Measurements from ENCODE around the gene BRD7. TPM values are rescaled to one million over a fixed set of nuclear protein-coding genes. Genes with fewer than 3 reads are reported as not detected.

Gene BRD7
- total and polyA plus RNA-seq, 4 donors, result 13.3 to 34.3 (median 14.1) TPM

DNA sequence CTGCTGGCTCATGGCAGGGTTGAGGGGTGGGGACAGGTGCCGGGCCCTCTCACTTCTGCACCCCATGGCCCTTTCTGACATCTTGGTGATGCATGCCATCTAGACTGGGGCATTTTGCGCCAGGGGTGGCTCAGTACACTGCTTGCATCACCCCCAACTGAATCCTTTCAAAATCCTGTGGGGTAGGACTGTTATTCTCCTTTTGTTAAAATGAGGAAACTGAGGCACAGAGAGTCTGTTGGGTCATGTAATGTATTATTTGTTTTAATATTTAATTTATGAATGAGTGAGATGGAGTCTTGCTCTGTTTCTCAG lies 92.5 kb downstream of the BRD7 start:
- WGBS, result 99% methylated on average over 2 of the region's 2 CpGs
- H3K4me1 ChIP-seq (ENCODE audit: control insufficient read depth in 4 of 4, insufficient read depth in 4 of 4, low read length in 3 of 4), result peaks cover 0 to 3% (median 0%) of the 10 kb centered on the region in 4 donors
- TF ChIP-seq RAD21 (IDR thresholded peaks at IDR 0.05) (no peak), TAF1 (conservative IDR thresholded peaks at IDR 0.05) (no peak), YY1 (IDR thresholded peaks at IDR 0.05) (no peak), HNF4A (conservative IDR thresholded peaks at IDR 0.05) (no peak), EGR1 (IDR thresholded peaks at IDR 0.05; ENCODE audit: low read depth in 2 of 2) (no peak), RXRA (IDR thresholded peaks at IDR 0.05) (no peak), FOXA1 (IDR thresholded peaks at IDR 0.05) (no peak), GABPA (IDR thresholded peaks at IDR 0.05 in 1 of 2, conservative IDR thresholded peaks at IDR 0.05 in 1 of 2) (no peak), SP1 (IDR thresholded peaks at IDR 0.05) (no peak), JUND (IDR thresholded peaks at IDR 0.05) (no peak), FOXA2 (IDR thresholded peaks at IDR 0.05) (no peak), NR2F2 (IDR thresholded peaks at IDR 0.05) (no peak), HNF4G (IDR thresholded peaks at IDR 0.05) (no peak)
- TF ChIP-seq, protein P1, sequence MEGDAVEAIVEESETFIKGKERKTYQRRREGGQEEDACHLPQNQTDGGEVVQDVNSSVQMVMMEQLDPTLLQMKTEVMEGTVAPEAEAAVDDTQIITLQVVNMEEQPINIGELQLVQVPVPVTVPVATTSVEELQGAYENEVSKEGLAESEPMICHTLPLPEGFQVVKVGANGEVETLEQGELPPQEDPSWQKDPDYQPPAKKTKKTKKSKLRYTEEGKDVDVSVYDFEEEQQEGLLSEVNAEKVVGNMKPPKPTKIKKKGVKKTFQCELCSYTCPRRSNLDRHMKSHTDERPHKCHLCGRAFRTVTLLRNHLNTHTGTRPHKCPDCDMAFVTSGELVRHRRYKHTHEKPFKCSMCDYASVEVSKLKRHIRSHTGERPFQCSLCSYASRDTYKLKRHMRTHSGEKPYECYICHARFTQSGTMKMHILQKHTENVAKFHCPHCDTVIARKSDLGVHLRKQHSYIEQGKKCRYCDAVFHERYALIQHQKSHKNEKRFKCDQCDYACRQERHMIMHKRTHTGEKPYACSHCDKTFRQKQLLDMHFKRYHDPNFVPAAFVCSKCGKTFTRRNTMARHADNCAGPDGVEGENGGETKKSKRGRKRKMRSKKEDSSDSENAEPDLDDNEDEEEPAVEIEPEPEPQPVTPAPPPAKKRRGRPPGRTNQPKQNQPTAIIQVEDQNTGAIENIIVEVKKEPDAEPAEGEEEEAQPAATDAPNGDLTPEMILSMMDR (IDR thresholded peaks at IDR 0.05; ENCODE audit: low read depth, low read length, missing input control), result no peak
- TF ChIP-seq, protein P2, sequence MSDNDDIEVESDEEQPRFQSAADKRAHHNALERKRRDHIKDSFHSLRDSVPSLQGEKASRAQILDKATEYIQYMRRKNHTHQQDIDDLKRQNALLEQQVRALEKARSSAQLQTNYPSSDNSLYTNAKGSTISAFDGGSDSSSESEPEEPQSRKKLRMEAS (IDR thresholded peaks at IDR 0.05), result no peak
- TF ChIP-seq, protein P3, sequence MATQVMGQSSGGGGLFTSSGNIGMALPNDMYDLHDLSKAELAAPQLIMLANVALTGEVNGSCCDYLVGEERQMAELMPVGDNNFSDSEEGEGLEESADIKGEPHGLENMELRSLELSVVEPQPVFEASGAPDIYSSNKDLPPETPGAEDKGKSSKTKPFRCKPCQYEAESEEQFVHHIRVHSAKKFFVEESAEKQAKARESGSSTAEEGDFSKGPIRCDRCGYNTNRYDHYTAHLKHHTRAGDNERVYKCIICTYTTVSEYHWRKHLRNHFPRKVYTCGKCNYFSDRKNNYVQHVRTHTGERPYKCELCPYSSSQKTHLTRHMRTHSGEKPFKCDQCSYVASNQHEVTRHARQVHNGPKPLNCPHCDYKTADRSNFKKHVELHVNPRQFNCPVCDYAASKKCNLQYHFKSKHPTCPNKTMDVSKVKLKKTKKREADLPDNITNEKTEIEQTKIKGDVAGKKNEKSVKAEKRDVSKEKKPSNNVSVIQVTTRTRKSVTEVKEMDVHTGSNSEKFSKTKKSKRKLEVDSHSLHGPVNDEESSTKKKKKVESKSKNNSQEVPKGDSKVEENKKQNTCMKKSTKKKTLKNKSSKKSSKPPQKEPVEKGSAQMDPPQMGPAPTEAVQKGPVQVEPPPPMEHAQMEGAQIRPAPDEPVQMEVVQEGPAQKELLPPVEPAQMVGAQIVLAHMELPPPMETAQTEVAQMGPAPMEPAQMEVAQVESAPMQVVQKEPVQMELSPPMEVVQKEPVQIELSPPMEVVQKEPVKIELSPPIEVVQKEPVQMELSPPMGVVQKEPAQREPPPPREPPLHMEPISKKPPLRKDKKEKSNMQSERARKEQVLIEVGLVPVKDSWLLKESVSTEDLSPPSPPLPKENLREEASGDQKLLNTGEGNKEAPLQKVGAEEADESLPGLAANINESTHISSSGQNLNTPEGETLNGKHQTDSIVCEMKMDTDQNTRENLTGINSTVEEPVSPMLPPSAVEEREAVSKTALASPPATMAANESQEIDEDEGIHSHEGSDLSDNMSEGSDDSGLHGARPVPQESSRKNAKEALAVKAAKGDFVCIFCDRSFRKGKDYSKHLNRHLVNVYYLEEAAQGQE (IDR thresholded peaks at IDR 0.05), result no peak
- TF ChIP-seq, protein P4, sequence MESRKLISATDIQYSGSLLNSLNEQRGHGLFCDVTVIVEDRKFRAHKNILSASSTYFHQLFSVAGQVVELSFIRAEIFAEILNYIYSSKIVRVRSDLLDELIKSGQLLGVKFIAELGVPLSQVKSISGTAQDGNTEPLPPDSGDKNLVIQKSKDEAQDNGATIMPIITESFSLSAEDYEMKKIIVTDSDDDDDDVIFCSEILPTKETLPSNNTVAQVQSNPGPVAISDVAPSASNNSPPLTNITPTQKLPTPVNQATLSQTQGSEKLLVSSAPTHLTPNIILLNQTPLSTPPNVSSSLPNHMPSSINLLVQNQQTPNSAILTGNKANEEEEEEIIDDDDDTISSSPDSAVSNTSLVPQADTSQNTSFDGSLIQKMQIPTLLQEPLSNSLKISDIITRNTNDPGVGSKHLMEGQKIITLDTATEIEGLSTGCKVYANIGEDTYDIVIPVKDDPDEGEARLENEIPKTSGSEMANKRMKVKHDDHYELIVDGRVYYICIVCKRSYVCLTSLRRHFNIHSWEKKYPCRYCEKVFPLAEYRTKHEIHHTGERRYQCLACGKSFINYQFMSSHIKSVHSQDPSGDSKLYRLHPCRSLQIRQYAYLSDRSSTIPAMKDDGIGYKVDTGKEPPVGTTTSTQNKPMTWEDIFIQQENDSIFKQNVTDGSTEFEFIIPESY (IDR thresholded peaks at IDR 0.05), result no peak
- TF ChIP-seq, protein P5, sequence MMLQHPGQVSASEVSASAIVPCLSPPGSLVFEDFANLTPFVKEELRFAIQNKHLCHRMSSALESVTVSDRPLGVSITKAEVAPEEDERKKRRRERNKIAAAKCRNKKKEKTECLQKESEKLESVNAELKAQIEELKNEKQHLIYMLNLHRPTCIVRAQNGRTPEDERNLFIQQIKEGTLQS (IDR thresholded peaks at IDR 0.05), result no peak

More for the DNA sequence above, 92.5 kb downstream of the BRD7 start:
- DNase-seq (ENCODE audit: low spot score), result no peak
- no peaks in the 10 kb centered on the region for H3K27me3 ChIP-seq (ENCODE audit: control insufficient read depth in 4 of 4, insufficient read depth in 4 of 4, low read length in 3 of 4)
- no peaks in the 10 kb centered on the region for H3K9me3 ChIP-seq (ENCODE audit: control insufficient read depth in 4 of 4, low read length in 3 of 4)
- no peak overlapping the region for H3K27ac ChIP-seq (ENCODE audit: low read depth in 1 of 2, low read length in 2 of 2)
- H3K4me3 ChIP-seq (ENCODE audit: low read depth in 1 of 3, low read length in 3 of 3), result no peak overlapping the region
- no peak overlapping the region for H3K9ac ChIP-seq (ENCODE audit: low read depth in 1 of 2, low read length in 2 of 2)
- H3K36me3 ChIP-seq (ENCODE audit: control insufficient read depth in 4 of 4, insufficient read depth in 3 of 4, low read depth in 1 of 4, low read length in 3 of 4), result no peaks in the 10 kb centered on the region

Data from liver (tissue), 9 donors.